ENCODE measurements around the gene ST8SIA5. TPM values are rescaled to one million over a fixed set of nuclear protein-coding genes. Genes with fewer than 3 reads are reported as not detected.

Gene ST8SIA5
- polyA plus RNA-seq, 1 of the 3 experiments (the other 2 are of a cell fraction) = 0.08 TPM

- no peak overlapping the region for H3K4me2 ChIP-seq
- no peaks in the 10 kb centered on the region for H3K4me1 ChIP-seq (ENCODE audit: control insufficient read depth in 1 of 2, insufficient read depth in 2 of 2, low read depth in 1 of 2, low read length in 1 of 2)
- H3K9me2 ChIP-seq = no peaks in the 10 kb centered on the region
- TF ChIP-seq RFX5 (IDR thresholded peaks at IDR 0.05; ENCODE audit: low read length) (no peak), TCF12 (IDR thresholded peaks at IDR 0.05) (no peak), RXRA (IDR thresholded peaks at IDR 0.05; ENCODE audit: borderline replicate concordance, low read depth) (no peak), SIN3A (IDR thresholded peaks at IDR 0.05; ENCODE audit: borderline replicate concordance, low read depth, low read length) (no peak), FOSL2 (IDR thresholded peaks at IDR 0.05; ENCODE audit: borderline replicate concordance, low read depth) (no peak), MXI1 (IDR thresholded peaks at IDR 0.05; ENCODE audit: low read depth, low read length) (no peak), TEAD4 (IDR thresholded peaks at IDR 0.05; ENCODE audit: borderline replicate concordance, insufficient read depth) (no peak)
- TF ChIP-seq, protein P1, sequence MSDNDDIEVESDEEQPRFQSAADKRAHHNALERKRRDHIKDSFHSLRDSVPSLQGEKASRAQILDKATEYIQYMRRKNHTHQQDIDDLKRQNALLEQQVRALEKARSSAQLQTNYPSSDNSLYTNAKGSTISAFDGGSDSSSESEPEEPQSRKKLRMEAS (IDR thresholded peaks at IDR 0.05; ENCODE audit: low read depth) = no peak
- TF ChIP-seq, protein P2, sequence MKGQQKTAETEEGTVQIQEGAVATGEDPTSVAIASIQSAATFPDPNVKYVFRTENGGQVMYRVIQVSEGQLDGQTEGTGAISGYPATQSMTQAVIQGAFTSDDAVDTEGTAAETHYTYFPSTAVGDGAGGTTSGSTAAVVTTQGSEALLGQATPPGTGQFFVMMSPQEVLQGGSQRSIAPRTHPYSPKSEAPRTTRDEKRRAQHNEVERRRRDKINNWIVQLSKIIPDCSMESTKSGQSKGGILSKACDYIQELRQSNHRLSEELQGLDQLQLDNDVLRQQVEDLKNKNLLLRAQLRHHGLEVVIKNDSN (IDR thresholded peaks at IDR 0.05; ENCODE audit: borderline replicate concordance, low read depth) = no peak
- TF ChIP-seq, protein P3, sequence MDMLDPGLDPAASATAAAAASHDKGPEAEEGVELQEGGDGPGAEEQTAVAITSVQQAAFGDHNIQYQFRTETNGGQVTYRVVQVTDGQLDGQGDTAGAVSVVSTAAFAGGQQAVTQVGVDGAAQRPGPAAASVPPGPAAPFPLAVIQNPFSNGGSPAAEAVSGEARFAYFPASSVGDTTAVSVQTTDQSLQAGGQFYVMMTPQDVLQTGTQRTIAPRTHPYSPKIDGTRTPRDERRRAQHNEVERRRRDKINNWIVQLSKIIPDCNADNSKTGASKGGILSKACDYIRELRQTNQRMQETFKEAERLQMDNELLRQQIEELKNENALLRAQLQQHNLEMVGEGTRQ (IDR thresholded peaks at IDR 0.05; ENCODE audit: borderline replicate concordance, low read depth, low read length) = no peak
- TF ChIP-seq, protein P4, sequence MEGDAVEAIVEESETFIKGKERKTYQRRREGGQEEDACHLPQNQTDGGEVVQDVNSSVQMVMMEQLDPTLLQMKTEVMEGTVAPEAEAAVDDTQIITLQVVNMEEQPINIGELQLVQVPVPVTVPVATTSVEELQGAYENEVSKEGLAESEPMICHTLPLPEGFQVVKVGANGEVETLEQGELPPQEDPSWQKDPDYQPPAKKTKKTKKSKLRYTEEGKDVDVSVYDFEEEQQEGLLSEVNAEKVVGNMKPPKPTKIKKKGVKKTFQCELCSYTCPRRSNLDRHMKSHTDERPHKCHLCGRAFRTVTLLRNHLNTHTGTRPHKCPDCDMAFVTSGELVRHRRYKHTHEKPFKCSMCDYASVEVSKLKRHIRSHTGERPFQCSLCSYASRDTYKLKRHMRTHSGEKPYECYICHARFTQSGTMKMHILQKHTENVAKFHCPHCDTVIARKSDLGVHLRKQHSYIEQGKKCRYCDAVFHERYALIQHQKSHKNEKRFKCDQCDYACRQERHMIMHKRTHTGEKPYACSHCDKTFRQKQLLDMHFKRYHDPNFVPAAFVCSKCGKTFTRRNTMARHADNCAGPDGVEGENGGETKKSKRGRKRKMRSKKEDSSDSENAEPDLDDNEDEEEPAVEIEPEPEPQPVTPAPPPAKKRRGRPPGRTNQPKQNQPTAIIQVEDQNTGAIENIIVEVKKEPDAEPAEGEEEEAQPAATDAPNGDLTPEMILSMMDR (IDR thresholded peaks at IDR 0.05) = no peak
- no peak for DNase-seq
- 72% methylated on average over 3 of the region's 3 CpGs for WGBS (ENCODE audit: low lambda C conversion rate)
- H3K9me3 ChIP-seq = no peaks in the 10 kb centered on the region
- H3K4me3 ChIP-seq (ENCODE audit: low read depth in 2 of 2, low read length in 1 of 2) = no peak overlapping the region
- H3K27ac ChIP-seq (ENCODE audit: low read depth in 2 of 2, low read length in 1 of 2) = no peak overlapping the region
- H3K36me3 ChIP-seq (replicated peaks in 1 of 2; ENCODE audit: control insufficient read depth in 1 of 2, insufficient read depth in 2 of 2, low read length in 1 of 2) = no peaks in the 10 kb centered on the region
- no peaks in the 10 kb centered on the region for H4K20me1 ChIP-seq (ENCODE audit: insufficient read depth)
- H3K27me3 ChIP-seq (ENCODE audit: insufficient read depth) = no peaks in the 10 kb centered on the region
- no peaks in the 10 kb centered on the region for H3K79me2 ChIP-seq (ENCODE audit: insufficient read depth)
- CTCF ChIA-PET = interaction anchor here (1.7 to 18.6 kb wide), 5 partner anchors 18 to 509 kb away, joined by 4 to 328 read pairs (median 101); a partner anchor contains a TSS
- no peak overlapping the region for H3K9ac ChIP-seq
- no peak overlapping the region for H2AFZ ChIP-seq (ENCODE audit: low read depth)
- POLR2A ChIA-PET = no interaction called here
- no peaks in the 10 kb centered on the region for H3F3A ChIP-seq (replicated peaks; ENCODE audit: insufficient read depth)
Observed at GRCh38 chr18:46659484-46659883, 97.4 kb downstream of the ST8SIA5 start.

DNA sequence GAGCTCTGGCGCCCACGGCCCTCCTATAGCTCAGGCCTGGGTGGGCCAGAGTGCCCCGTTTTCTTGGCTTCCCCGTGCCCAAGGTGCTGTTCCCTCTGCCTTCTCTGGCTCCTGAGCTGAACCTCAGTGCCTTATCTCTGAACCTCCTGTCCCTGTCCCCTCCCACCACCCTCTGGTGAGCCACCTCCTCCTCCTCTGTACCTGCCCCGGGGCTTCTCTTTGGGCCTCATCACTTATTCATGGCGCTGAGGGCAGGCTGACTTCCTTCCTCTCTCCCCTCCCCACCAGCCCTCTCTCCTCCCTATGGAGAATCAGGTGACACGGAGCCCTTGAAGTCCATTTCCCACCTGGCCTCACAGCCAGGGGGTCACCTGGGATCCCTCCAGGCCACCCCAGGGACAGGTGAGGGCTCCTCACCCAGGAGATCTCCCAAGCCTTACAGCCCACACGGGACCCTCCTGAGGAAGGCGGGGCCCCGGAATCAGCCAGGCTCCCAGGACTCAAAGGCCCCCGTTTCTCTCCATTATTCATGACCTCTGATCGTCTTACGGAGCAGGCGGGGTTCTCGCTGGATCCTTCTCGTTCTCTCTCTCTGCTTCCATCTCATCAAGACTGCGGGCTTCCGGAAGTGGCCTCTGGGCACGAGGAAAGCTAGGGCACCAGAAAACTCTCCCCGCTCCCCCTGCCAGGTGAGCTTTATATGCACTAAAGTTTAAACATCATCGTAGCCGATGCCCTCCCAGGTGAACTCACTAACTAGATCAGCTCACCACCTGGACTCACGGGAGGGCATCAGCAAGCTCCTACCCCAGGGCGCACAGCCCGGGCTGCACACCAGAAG lies 99.5 kb downstream of the ST8SIA5 start, which contains the start of gene LOXHD1:
Gene LOXHD1, minus strand, starts transcription at position 106 of the 841 bp plus-strand sequence. CDS start 187 bp downstream, outside the sequence.
- POLR2A ChIA-PET = interaction anchor here (1.0 to 1.6 kb wide), 2 partner anchors 376 to 484 kb away, joined by 4 to 7 read pairs; a partner anchor contains a TSS
- CTCF ChIA-PET = interaction anchor here (0.5 to 18.6 kb wide), 111 partner anchors 7 to 584 kb away, joined by 3 to 328 read pairs (median 4); a partner anchor contains a TSS
- no peak within 1 kb of the TSS for H2AFZ ChIP-seq (ENCODE audit: low read depth)
- no peak within 1 kb of the TSS for H3K4me2 ChIP-seq
- no peak within 1 kb of the TSS for H3K27ac ChIP-seq (ENCODE audit: low read depth in 2 of 2, low read length in 1 of 2)
- no peaks in the 10 kb centered on the region for H3K27me3 ChIP-seq (ENCODE audit: insufficient read depth)
- no peaks in the 10 kb centered on the region for H4K20me1 ChIP-seq (ENCODE audit: insufficient read depth)
- no peak within 1 kb of the TSS for H3K9ac ChIP-seq
- TF ChIP-seq, protein P1 (IDR thresholded peaks at IDR 0.05; ENCODE audit: low read depth) = no peak
- no peak for TF ChIP-seq ELF1 (IDR thresholded peaks at IDR 0.05)
- TF ChIP-seq FOSL2 (IDR thresholded peaks at IDR 0.05; ENCODE audit: borderline replicate concordance, low read depth) = no peak
- no peak for TF ChIP-seq SIN3A (IDR thresholded peaks at IDR 0.05; ENCODE audit: borderline replicate concordance, low read depth, low read length)
- TF ChIP-seq RXRA (IDR thresholded peaks at IDR 0.05; ENCODE audit: borderline replicate concordance, low read depth) = no peak
- TF ChIP-seq NFIC (IDR thresholded peaks at IDR 0.05; ENCODE audit: borderline replicate concordance) = no peak
- TF ChIP-seq EZH2phosphoT487 (IDR thresholded peaks at IDR 0.05; ENCODE audit: borderline replicate concordance, low read depth) = no peak
- TF ChIP-seq JUND (IDR thresholded peaks at IDR 0.05) = no peak
- H3F3A ChIP-seq (replicated peaks; ENCODE audit: insufficient read depth) = no peaks in the 10 kb centered on the region
- no peaks in the 10 kb centered on the region for H3K4me1 ChIP-seq (ENCODE audit: control insufficient read depth in 1 of 2, insufficient read depth in 2 of 2, low read depth in 1 of 2, low read length in 1 of 2)
- H3K36me3 ChIP-seq (replicated peaks in 1 of 2; ENCODE audit: control insufficient read depth in 1 of 2, insufficient read depth in 2 of 2, low read length in 1 of 2) = no peaks in the 10 kb centered on the region
- no peaks in the 10 kb centered on the region for H3K9me2 ChIP-seq
- peak within 1 kb of the TSS in 1 of 2 experiments; percentile 17; a peak in 1 of 4 replicates for H3K4me3 ChIP-seq (ENCODE audit: low read depth in 2 of 2, low read length in 1 of 2)
- WGBS (ENCODE audit: low lambda C conversion rate) = 69% methylated on average over 20 of the region's 25 CpGs
- no peaks in the 10 kb centered on the region for H3K9me3 ChIP-seq
- no peak for DNase-seq
- H3K79me2 ChIP-seq (ENCODE audit: insufficient read depth) = no peaks in the 10 kb centered on the region

Measured in SK-N-SH (cell line).